CD14-positive monocyte (primary cell): ENCODE data around the gene COQ8B. TPM values are rescaled to one million over a fixed set of nuclear protein-coding genes. Genes with fewer than 3 reads are reported as not detected.
"Not testable (repeated sequence)": the region's sequence is repeated elsewhere in the genome, so short reads cannot be mapped to it uniquely, and the experiment has no call there.

ENCODE experiments used
- DNase-seq, 3 donors: peaks; one replicate each; pipeline ENCODE4 v3.0.0-alpha.2; 2011 to 2022
- H2AFZ ChIP-seq: 2 replicates; pipeline ENCODE4 v1.6.0; 2012; ENCODE audit warnings: mild to moderate bottlenecking, low read depth, low read length, inconsistent platforms; ENCODE audit not compliant: insufficient read depth, poor library complexity, severe bottlenecking
- H3K27ac ChIP-seq, 2 donors: 1 replicate in 1 of 2; 2 replicates in 1 of 2; pipeline ENCODE4 v1.5.1; 2012 to 2013; ENCODE audit warnings: low read length in 2 of 2, control low read depth in 1 of 2, inconsistent platforms in 1 of 2, low read depth in 1 of 2, mild to moderate bottlenecking in 1 of 2
- H3K27me3 ChIP-seq, 2 donors: one replicate each; pipeline versions ENCODE4 v1.6.0 to v1.6.1; 2011 to 2013; ENCODE audit warnings: low read length in 2 of 2; ENCODE audit not compliant: control insufficient read depth in 2 of 2, insufficient read depth in 2 of 2
- H3K36me3 ChIP-seq, 2 donors: replicated peaks in 1 of 2; 1 replicate in 1 of 2; 2 replicates in 1 of 2; pipeline versions ENCODE4 v1.5.1 to v1.6.1; 2012 to 2013; ENCODE audit warnings: low read length in 2 of 2, control low read depth in 1 of 2, inconsistent platforms in 1 of 2, mild to moderate bottlenecking in 1 of 2; ENCODE audit not compliant: insufficient read depth in 2 of 2, control insufficient read depth in 1 of 2
- H3K4me1 ChIP-seq, 2 donors: 1 replicate in 1 of 2; 2 replicates in 1 of 2; pipeline versions ENCODE4 v1.5.1 to v1.6.1; 2012 to 2013; ENCODE audit warnings: low read length in 2 of 2, control low read depth in 1 of 2, inconsistent platforms in 1 of 2, mild to moderate bottlenecking in 1 of 2, moderate library complexity in 1 of 2; ENCODE audit not compliant: insufficient read depth in 2 of 2, control insufficient read depth in 1 of 2
- H3K4me2 ChIP-seq: replicated peaks from 2 replicates; pipeline ENCODE3; 2012; ENCODE audit warnings: low read length, moderate library complexity, mild to moderate bottlenecking; ENCODE audit not compliant: poor library complexity, severe bottlenecking; ENCODE audit errors: extremely low read depth
- H3K4me3 ChIP-seq, 3 experiments: fragments of 200-600 bp in 1 of 3; sonication (generic) in 1 of 3; replicated peaks in 1 of 3; 1 replicate in 2 of 3; 2 replicates in 1 of 3; pipeline ENCODE4 v1.5.1; 2011 to 2013; ENCODE audit warnings: low read length in 3 of 3, mild to moderate bottlenecking in 3 of 3, control low read depth in 2 of 3, low read depth in 2 of 3, inconsistent platforms in 1 of 3, moderate library complexity in 1 of 3
- H3K79me2 ChIP-seq: 2 replicates; pipeline ENCODE4 v1.6.0; 2012; ENCODE audit warnings: mild to moderate bottlenecking, control low read depth, inconsistent platforms, low read length, moderate library complexity; ENCODE audit not compliant: insufficient read depth
- H3K9ac ChIP-seq: 2 replicates; pipeline ENCODE4 v1.6.0; 2017; ENCODE audit warnings: low read length, mild to moderate bottlenecking; ENCODE audit not compliant: insufficient read depth, poor library complexity, severe bottlenecking
- H3K9me3 ChIP-seq, 2 donors: replicated peaks in 1 of 2; 1 replicate in 1 of 2; 2 replicates in 1 of 2; pipeline versions ENCODE4 v1.5.1 to v1.6.1; 2012 to 2013; ENCODE audit warnings: low read length in 2 of 2, control low read depth in 1 of 2; ENCODE audit not compliant: control insufficient read depth in 1 of 2, insufficient read depth in 1 of 2
- H4K20me1 ChIP-seq: 2 replicates; pipeline ENCODE4 v1.6.0; 2012; ENCODE audit warnings: mild to moderate bottlenecking, low read length, control low read depth, moderate library complexity; ENCODE audit not compliant: insufficient read depth
- H3K27ac Mint-ChIP-seq, 7 donors: one replicate each; pipeline ENCODE4 v1.8.0; 2020; ENCODE audit warnings: mild to moderate bottlenecking in 7 of 7, mixed read lengths in 7 of 7, moderate library complexity in 6 of 7, inconsistent platforms in 2 of 7
- H3K27me3 Mint-ChIP-seq, 3 donors: one replicate each; pipeline ENCODE4 v1.8.0; 2021 to 2022; ENCODE audit warnings: low read depth in 3 of 3, mild to moderate bottlenecking in 3 of 3, mixed read lengths in 3 of 3, moderate library complexity in 3 of 3, inconsistent platforms in 1 of 3
- H3K36me3 Mint-ChIP-seq, 2 donors: one replicate each; pipeline ENCODE4 v1.8.0; 2020; ENCODE audit warnings: mixed read lengths in 2 of 2, inconsistent platforms in 1 of 2, mild to moderate bottlenecking in 1 of 2
- H3K4me1 Mint-ChIP-seq: one replicate; pipeline ENCODE4 v1.8.0; 2020; ENCODE audit warnings: mild to moderate bottlenecking, mixed read lengths
- H3K4me3 Mint-ChIP-seq, 2 donors: one replicate each; pipeline ENCODE4 v1.8.0; 2020; ENCODE audit warnings: mild to moderate bottlenecking in 2 of 2, mixed read lengths in 2 of 2, moderate library complexity in 1 of 2
- H3K9me3 Mint-ChIP-seq, 7 donors: one replicate each; pipeline ENCODE4 v1.8.0; 2020 to 2022; ENCODE audit warnings: mixed read lengths in 7 of 7, mild to moderate bottlenecking in 6 of 7, moderate library complexity in 6 of 7, inconsistent platforms in 2 of 7
- WGBS: methylation state at CpG from one replicate; pipeline ENCODE4 v1.1.5; 2013; ENCODE audit warnings: missing lambda C conversion rate; ENCODE audit not compliant: insufficient coverage; 5-methylcytosine and 5-hydroxymethylcytosine counted together
- intact Hi-C, 2 donors: fragments of 100-400 bp; cut with micrococcal nuclease; formaldehyde crosslinking; loops; one replicate each; pipeline versions ENCODE4 v1.15.0 to v1.15.1; 2023
- polyA plus RNA-seq, 3 donors: library from polyadenylated mRNA; depleted of rRNA in 1 of 3; unstranded in 2 of 3; stranded (reverse) in 1 of 3; fragments of 300-500 nt in 2 of 3; fragments of >200 nt in 1 of 3; fragmentation: Illumina TruSeq in 2 of 3; gene quantifications; 1 replicate in 2 of 3; 2 replicates in 1 of 3; pipeline ENCODE4 v1.2.3, GENCODE V29; 2012 to 2021
- TF ChIP-seq, protein P1 (sequence below): fragments of 200-600 bp; IDR thresholded peaks from one replicate; pipeline ENCODE4 v1.8.0; 2022; ENCODE audit warnings: antibody characterized with exemption, mild to moderate bottlenecking

Gene COQ8B
- polyA plus RNA-seq, 3 donors: 16.0 to 44.0 (median 23.4) TPM

GRCh38 chr19:40659116-40659515 lies 57.6 kb downstream of the COQ8B start:
- 100% methylated on average over 5 of the region's 5 CpGs for WGBS

DNA sequence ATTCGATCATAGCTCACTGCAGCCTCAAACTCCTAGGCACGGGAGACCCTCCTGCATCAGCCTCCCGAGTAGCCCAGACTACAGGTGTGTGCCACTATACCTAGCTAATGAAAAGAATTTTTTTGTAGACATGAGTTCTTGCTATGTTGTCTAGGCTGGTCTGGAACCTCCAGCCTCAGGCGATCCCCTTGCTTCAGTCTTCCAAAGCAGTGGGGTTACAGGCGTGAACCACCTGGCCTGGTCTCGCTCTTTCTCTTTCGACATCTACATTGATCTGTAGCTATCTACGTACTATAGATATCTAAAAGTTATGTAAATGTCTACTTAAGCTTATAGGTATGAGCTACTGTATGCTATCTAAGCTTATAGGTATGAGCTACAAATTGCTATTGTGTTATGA lies 58.7 kb downstream of the COQ8B start:
- no peak for DNase-seq

More at GRCh38 chr19:40659116-40659515, 57.6 kb downstream of the COQ8B start:
- Histone ChIP-seq H3K4me2 (no peak overlapping the region), H3K27ac (no peak overlapping the region), H3K4me3 (no peak overlapping the region), H3K9ac (no peak overlapping the region), H3K79me2 (no peaks in the 10 kb centered on the region), H3K27me3 (peaks cover 0 to 7% of the 10 kb centered on the region in 2 donors), H3K36me3 (no peaks in the 10 kb centered on the region), H3K9me3 (no peaks in the 10 kb centered on the region), H4K20me1 (no peaks in the 10 kb centered on the region), H3K4me1 (peaks cover 10 to 16% of the 10 kb centered on the region in 2 donors), H2AFZ (no peak overlapping the region)
- H3K4me1 Mint-ChIP-seq: peaks cover 9% of the 10 kb centered on the region
- intact Hi-C loops: no loop called here
- DNase-seq: no peak
- peaks cover 10 to 14% (median 11%) of the 10 kb centered on the region in 3 donors for H3K27me3 Mint-ChIP-seq
- H3K36me3 Mint-ChIP-seq: no peaks in the 10 kb centered on the region
- no peak overlapping the region for H3K4me3 Mint-ChIP-seq
- H3K27ac Mint-ChIP-seq: no peak overlapping the region
- peaks cover 0 to 4% (median 0%) of the 10 kb centered on the region in 7 donors for H3K9me3 Mint-ChIP-seq
- TF ChIP-seq, protein P1, sequence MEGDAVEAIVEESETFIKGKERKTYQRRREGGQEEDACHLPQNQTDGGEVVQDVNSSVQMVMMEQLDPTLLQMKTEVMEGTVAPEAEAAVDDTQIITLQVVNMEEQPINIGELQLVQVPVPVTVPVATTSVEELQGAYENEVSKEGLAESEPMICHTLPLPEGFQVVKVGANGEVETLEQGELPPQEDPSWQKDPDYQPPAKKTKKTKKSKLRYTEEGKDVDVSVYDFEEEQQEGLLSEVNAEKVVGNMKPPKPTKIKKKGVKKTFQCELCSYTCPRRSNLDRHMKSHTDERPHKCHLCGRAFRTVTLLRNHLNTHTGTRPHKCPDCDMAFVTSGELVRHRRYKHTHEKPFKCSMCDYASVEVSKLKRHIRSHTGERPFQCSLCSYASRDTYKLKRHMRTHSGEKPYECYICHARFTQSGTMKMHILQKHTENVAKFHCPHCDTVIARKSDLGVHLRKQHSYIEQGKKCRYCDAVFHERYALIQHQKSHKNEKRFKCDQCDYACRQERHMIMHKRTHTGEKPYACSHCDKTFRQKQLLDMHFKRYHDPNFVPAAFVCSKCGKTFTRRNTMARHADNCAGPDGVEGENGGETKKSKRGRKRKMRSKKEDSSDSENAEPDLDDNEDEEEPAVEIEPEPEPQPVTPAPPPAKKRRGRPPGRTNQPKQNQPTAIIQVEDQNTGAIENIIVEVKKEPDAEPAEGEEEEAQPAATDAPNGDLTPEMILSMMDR: no peak

DNA sequence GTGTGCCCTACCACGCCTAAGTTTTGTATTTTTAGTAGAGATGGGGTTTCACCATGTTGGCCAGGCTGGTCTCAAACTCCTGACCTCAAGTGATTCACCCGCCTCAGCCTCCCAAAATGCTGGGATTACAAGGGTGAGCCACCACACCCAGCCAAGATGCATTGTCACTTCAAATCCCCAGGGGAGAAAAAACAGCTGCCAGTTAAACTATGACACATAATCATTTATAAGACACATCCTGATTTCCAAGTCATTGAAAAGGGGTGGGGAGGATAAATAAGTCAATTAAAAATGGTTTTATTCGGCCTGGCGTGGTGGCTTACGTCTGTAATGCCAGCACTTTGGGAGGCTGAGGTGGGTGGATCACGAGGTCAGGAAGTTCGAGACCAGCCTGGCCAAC lies 61.0 kb downstream of the COQ8B start:
- WGBS: 93% methylated on average over 3 of the region's 7 CpGs
- H3K36me3 ChIP-seq, H3K4me3 ChIP-seq, H3K79me2 ChIP-seq, H3K27ac Mint-ChIP-seq, H3K9ac ChIP-seq, H3K27ac ChIP-seq, H3K9me3 Mint-ChIP-seq, DNase-seq, H3K27me3 Mint-ChIP-seq, intact Hi-C loops, H3K4me1 Mint-ChIP-seq, H3K9me3 ChIP-seq, H3K27me3 ChIP-seq, H3K4me3 Mint-ChIP-seq, H2AFZ ChIP-seq, H3K36me3 Mint-ChIP-seq, H3K4me1 ChIP-seq, H3K4me2 ChIP-seq, H4K20me1 ChIP-seq: not testable (repeated sequence)

More for the DNA sequence above, 58.7 kb downstream of the COQ8B start:
- H3K4me1 ChIP-seq: peaks cover under 1 to 6% of the 10 kb centered on the region in 2 donors
- intact Hi-C loops: no loop called here
- no peaks in the 10 kb centered on the region for H3K9me3 ChIP-seq
- no peak overlapping the region for H2AFZ ChIP-seq
- Mint-ChIP-seq H3K4me3 (no peak overlapping the region), H3K36me3 (no peaks in the 10 kb centered on the region), H3K4me1 (no peaks in the 10 kb centered on the region), H3K27ac (no peak overlapping the region), H3K9me3 (peaks cover 0 to 4% (median 0%) of the 10 kb centered on the region in 7 donors), H3K27me3 (peaks cover 3 to 4% (median 3%) of the 10 kb centered on the region in 3 donors)
- H3K9ac ChIP-seq: no peak overlapping the region
- H3K27ac ChIP-seq: no peak overlapping the region
- H3K36me3 ChIP-seq: no peaks in the 10 kb centered on the region
- WGBS: 97% methylated on average over 4 of the region's 8 CpGs
- no peaks in the 10 kb centered on the region for H4K20me1 ChIP-seq
- TF ChIP-seq, protein P1: no peak
- no peak overlapping the region for H3K4me3 ChIP-seq
- no peaks in the 10 kb centered on the region for H3K79me2 ChIP-seq
- no peak overlapping the region for H3K4me2 ChIP-seq
- H3K27me3 ChIP-seq: no peaks in the 10 kb centered on the region
